Transverse colon (tissue), 4 donors: Measurements from ENCODE around the gene CFAP54. TPM values are rescaled to one million over a fixed set of nuclear protein-coding genes. Genes with fewer than 3 reads are reported as not detected.
A peak's percentile ranks its signal among the peaks of the same experiment; 100 is the strongest.

Experiments used
- DNase-seq: peaks from one replicate; pipeline ENCODE4 v3.0.0-alpha.2; 2019
- H3K27ac ChIP-seq, 4 donors: fragments of 200-600 bp; sonication (generic); 2 replicates each; pipeline ENCODE4 v1.5.1; 2016 to 2018; ENCODE audit warnings: inconsistent platforms in 4 of 4
- H3K27me3 ChIP-seq: fragments of 200-600 bp; sonication (generic); 2 replicates; pipeline ENCODE4 v1.5.1; 2017; ENCODE audit warnings: inconsistent platforms
- H3K36me3 ChIP-seq, 4 donors: fragments of 200-600 bp; sonication (generic); 2 replicates each; pipeline ENCODE4 v1.5.1; 2017 to 2019; ENCODE audit warnings: inconsistent platforms in 4 of 4
- H3K4me1 ChIP-seq, 4 donors: fragments of 200-600 bp; sonication (generic); 2 replicates each; pipeline ENCODE4 v1.5.1; 2017 to 2020; ENCODE audit warnings: inconsistent platforms in 4 of 4
- H3K4me3 ChIP-seq, 4 donors: fragments of 200-600 bp; sonication (generic); 1 replicate in 1 of 4; 2 replicates in 3 of 4; pipeline versions ENCODE4 v1.5.1 to v1.6.1; 2017 to 2019; ENCODE audit warnings: inconsistent platforms in 4 of 4
- H3K9me3 ChIP-seq, 2 donors: fragments of 200-600 bp; sonication (generic); 2 replicates each; pipeline ENCODE4 v1.5.1; 2017 to 2019; ENCODE audit warnings: inconsistent platforms in 2 of 2
- CTCF ChIP-seq, 5 experiments: fragments of 200-600 bp in 3 of 5; fragments of 450-650 bp in 2 of 5; sonication (generic) in 3 of 5; IDR thresholded peaks; 1 replicate in 2 of 5; 2 replicates in 3 of 5; pipeline ENCODE4 v1.5.1; 2016 to 2017; ENCODE audit warnings: antibody characterized with exemption in 5 of 5, inconsistent platforms in 3 of 5, mild to moderate bottlenecking in 2 of 5, moderate library complexity in 1 of 5
- EP300 ChIP-seq: sonication (generic); formaldehyde crosslinking; IDR thresholded peaks from one replicate; pipeline ENCODE4 v1.6.1; 2017; ENCODE audit warnings: antibody characterized with exemption, low read depth
- POLR2A ChIP-seq: fragments of 450-650 bp; IDR thresholded peaks from one replicate; pipeline ENCODE4 v1.6.1; 2016; ENCODE audit warnings: antibody characterized with exemption, mild to moderate bottlenecking, moderate library complexity
- POLR2AphosphoS5 ChIP-seq, 3 donors: sonication (generic); formaldehyde crosslinking; IDR thresholded peaks; one replicate each; pipeline ENCODE4 v1.6.1; 2016; ENCODE audit warnings: antibody characterized with exemption in 3 of 3
- WGBS, 2 donors: methylation state at CpG; one replicate each; pipeline ENCODE4 v1.1.5; 2018; ENCODE audit warnings: low coverage in 1 of 2; 5-methylcytosine and 5-hydroxymethylcytosine counted together
- in situ Hi-C, 4 donors: fragments of 200-750 bp; cut with MboI; loops; one replicate each; pipeline versions ENCODE4 v1.15.0 to v1.15.1; 2017; ENCODE audit warnings: low sequenced_read_pairs in 3 of 4, low pct_ligation_motif_present in 1 of 4, low pct_unique_long_range_greater_than_20kb in 1 of 4
- intact Hi-C: fragments of 100-400 bp; cut with DNase I; formaldehyde crosslinking; loops from one replicate; pipeline ENCODE4 v1.15.1; 2023; ENCODE audit warnings: low total_unique reads
- total RNA-seq, 4 donors: library from RNA; depleted of rRNA; stranded (reverse); fragments of >200 nt; gene quantifications; one replicate each; pipeline ENCODE4 v1.1.0, GENCODE V29; 2016

Gene CFAP54
- total RNA-seq, 4 donors from 2014 or later: 0.14 to 22.3 (median 2.1) TPM; not detected in 1

DNA sequence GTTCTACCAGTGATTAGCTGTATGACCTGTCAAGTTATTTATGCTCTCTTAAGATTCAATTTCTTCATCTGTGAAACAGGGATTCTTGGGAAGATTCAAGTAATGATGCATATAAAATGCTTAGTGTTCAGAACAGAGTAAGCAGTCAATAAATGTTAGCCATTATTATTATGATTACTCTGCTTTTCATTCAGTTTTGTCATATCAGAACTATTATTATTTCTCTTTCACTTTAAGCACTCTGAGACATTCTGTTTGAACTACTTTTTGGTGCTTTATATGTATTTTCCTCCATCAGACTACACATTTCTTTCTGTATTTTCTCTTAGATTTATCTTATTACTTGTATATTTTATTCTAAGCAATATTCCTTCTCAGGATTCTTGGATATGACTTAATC is 81.2 kb downstream of the CFAP54 start:
- DNase-seq: no peak
- in situ Hi-C loops: loop anchor here in 1 of 4 donors (25.0 kb wide), 1 partner anchor 1817 kb away; no protein-coding TSS in a partner anchor
- Histone ChIP-seq H3K27me3 (no peaks in the 10 kb centered on the region), H3K36me3 (no peaks in the 10 kb centered on the region), H3K4me1 (no peaks in the 10 kb centered on the region), H3K27ac (no peak overlapping the region), H3K9me3 (no peaks in the 10 kb centered on the region), H3K4me3 (no peak overlapping the region)
- intact Hi-C loops: loop anchor here (10.0 kb wide), 1 partner anchor 414 kb away; no protein-coding TSS in a partner anchor
- TF ChIP-seq CTCF (IDR thresholded peaks at IDR 0.05) (no peak), POLR2A (no peak), EP300 (no peak), POLR2AphosphoS5 (IDR thresholded peaks at IDR 0.05) (no peak)

DNA sequence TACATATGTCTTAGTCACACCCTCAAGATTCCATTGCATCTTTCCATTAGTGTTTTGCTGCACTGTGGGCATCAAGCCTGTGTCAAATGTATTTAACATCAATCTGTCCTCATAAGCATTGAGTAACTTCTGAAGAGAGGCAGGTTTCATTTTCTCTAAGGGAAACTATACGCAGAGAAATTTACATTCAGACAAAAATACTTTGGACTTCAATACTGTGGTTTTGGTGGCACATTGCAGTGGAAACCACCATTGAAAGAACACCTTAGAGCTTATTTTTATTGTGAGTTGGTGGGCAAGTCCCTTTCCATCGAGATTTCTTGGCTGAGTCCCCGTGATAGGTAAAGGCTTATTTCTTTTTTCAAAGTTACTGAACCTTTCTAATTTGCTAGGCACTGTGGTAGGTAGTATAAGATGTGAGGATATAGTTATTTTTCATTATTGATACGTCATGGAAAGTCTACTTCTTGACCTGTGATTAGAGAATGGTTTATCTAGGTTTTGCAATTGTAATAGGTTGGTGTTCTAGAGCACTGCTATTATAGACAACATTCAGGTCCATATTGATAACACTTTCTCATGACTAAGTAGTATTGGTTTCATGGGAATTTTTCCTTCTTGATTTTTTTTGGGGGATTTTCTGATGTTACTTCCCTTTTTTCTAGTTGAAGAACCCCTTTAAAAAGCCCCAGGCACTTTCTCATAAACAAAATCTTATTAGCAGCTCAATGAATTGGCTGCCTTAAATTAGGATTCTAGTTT is 81.9 kb downstream of the CFAP54 start:
- H3K27me3 ChIP-seq: no peaks in the 10 kb centered on the region
- DNase-seq: no peak
- in situ Hi-C loops (loop anchor here in 1 of 4 donors (25.0 kb wide), 1 partner anchor 1816 kb away; no protein-coding TSS in a partner anchor), intact Hi-C loops (loop anchor here (10.0 kb wide), 1 partner anchor 414 kb away; no protein-coding TSS in a partner anchor)
- H3K27ac ChIP-seq: no peak overlapping the region
- no peak overlapping the region for H3K4me3 ChIP-seq
- H3K9me3 ChIP-seq: no peaks in the 10 kb centered on the region
- no peaks in the 10 kb centered on the region for H3K36me3 ChIP-seq
- TF ChIP-seq CTCF (IDR thresholded peaks at IDR 0.05) (no peak), POLR2AphosphoS5 (IDR thresholded peaks at IDR 0.05) (no peak), POLR2A (no peak), EP300 (no peak)
- H3K4me1 ChIP-seq: no peaks in the 10 kb centered on the region
- 62 to 77% methylated on average over 4 of the region's 4 CpGs for WGBS, 2 donors

DNA sequence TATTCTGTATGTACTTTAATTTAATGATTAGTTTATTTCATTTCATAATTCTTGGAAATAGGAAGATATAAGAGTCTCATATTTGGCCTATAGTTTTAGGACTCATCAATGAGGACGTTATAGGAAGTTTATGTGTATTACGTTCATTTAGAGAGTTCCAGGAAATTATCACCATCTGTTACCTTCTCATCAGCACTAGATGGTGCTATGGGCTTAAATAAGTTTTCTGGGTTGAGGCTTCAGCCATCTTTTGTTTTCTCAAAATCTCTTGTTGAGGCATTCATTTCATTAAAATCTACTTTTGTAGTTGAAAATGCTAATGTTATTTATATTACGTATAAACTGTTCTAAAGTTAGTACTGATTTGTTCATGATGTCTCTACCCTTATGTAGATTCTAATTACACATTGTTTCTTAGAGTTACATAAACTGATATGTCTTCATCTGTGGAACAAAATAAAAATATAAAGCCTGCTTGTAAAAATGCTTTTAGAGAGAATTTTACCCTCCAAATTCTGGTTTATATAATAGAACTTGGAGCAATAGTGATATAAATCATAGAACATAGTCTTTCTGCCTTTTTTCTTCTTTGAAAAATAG is 89.2 kb downstream of the CFAP54 start:
- H3K4me3 ChIP-seq: no peak overlapping the region
- in situ Hi-C loops (loop anchor here (25.0 kb wide), 2 partner anchors 409 to 734 kb away; no protein-coding TSS in a partner anchor), intact Hi-C loops (loop anchor here (10.0 kb wide), 1 partner anchor 406 kb away; no protein-coding TSS in a partner anchor)
- no peak for DNase-seq
- WGBS, 2 donors: 2 to 5% methylated on average over 3 of the region's 3 CpGs
- no peak for TF ChIP-seq POLR2A
- TF ChIP-seq POLR2AphosphoS5 (IDR thresholded peaks at IDR 0.05): no peak
- TF ChIP-seq EP300: no peak
- TF ChIP-seq CTCF (IDR thresholded peaks at IDR 0.05): peak; percentile 41 to 55 (median 48)
- H3K4me1 ChIP-seq: no peaks in the 10 kb centered on the region
- H3K27ac ChIP-seq: no peak overlapping the region
- H3K27me3 ChIP-seq: no peaks in the 10 kb centered on the region
- no peaks in the 10 kb centered on the region for H3K9me3 ChIP-seq
- no peaks in the 10 kb centered on the region for H3K36me3 ChIP-seq

GRCh38 chr12:96585977-96586376 is 96.6 kb downstream of the CFAP54 start:
- 71 to 73% methylated on average over 1 of the region's 1 CpG for WGBS, 2 donors
- Histone ChIP-seq H3K27ac (no peak overlapping the region), H3K9me3 (no peaks in the 10 kb centered on the region), H3K4me3 (no peak overlapping the region), H3K36me3 (no peaks in the 10 kb centered on the region), H3K4me1 (no peaks in the 10 kb centered on the region), H3K27me3 (no peaks in the 10 kb centered on the region)
- intact Hi-C loops (loop anchor here (10.0 kb wide), 1 partner anchor 719 kb away; no protein-coding TSS in a partner anchor), in situ Hi-C loops (loop anchor here (10.0 to 25.0 kb wide), 3 partner anchors 401 to 729 kb away; no protein-coding TSS in a partner anchor)
- no peak for DNase-seq
- TF ChIP-seq POLR2A (no peak), POLR2AphosphoS5 (IDR thresholded peaks at IDR 0.05) (no peak), CTCF (IDR thresholded peaks at IDR 0.05) (no peak), EP300 (no peak)
